ENCODE data around the gene LMAN2L.

Gene LMAN2L

GRCh38 chr2:96739633-96740428 is at the start of gene LMAN2L:
Gene LMAN2L, minus strand, starts transcription at chr2:96740064. Its CDS starts 24 bp downstream, at chr2:96740040.
- FAIRE-seq: peak; percentile 98

- FAIRE-seq: no peak
Measured at GRCh38 chr2:96789245-96789617, 49.4 kb upstream of the LMAN2L start.

GRCh38 chr2:96788442-96789244 is 48.8 kb upstream of the LMAN2L start:
- FAIRE-seq: no peak

- no peak for FAIRE-seq
Measured at GRCh38 chr2:96787411-96787810, 47.5 kb upstream of the LMAN2L start.

GRCh38 chr2:96783388-96783787 is 43.5 kb upstream of the LMAN2L start:
- FAIRE-seq: no peak

GRCh38 chr2:96775160-96775559 is 35.3 kb upstream of the LMAN2L start:
- FAIRE-seq: no peak

- no peak for FAIRE-seq
Measured at GRCh38 chr2:96773922-96774321, 34.1 kb upstream of the LMAN2L start.

- no peak for FAIRE-seq
Measured at GRCh38 chr2:96772903-96773671, 33.2 kb upstream of the LMAN2L start.

- FAIRE-seq: no peak
Measured at GRCh38 chr2:96771796-96772618, 32.1 kb upstream of the LMAN2L start.

GRCh38 chr2:96770442-96771202 is 30.8 kb upstream of the LMAN2L start:
- no peak for FAIRE-seq

GRCh38 chr2:96769814-96770213 is 29.9 kb upstream of the LMAN2L start:
- no peak for FAIRE-seq

- no peak for FAIRE-seq
Measured at GRCh38 chr2:96768083-96768561, 28.3 kb upstream of the LMAN2L start.

GRCh38 chr2:96767135-96767871 is 27.4 kb upstream of the LMAN2L start:
- no peak for FAIRE-seq

GRCh38 chr2:96764253-96764637 is 24.4 kb upstream of the LMAN2L start:
- FAIRE-seq: no peak

- FAIRE-seq: no peak
Measured at GRCh38 chr2:96763511-96764252, 23.8 kb upstream of the LMAN2L start.

GRCh38 chr2:96762529-96763311 is 22.9 kb upstream of the LMAN2L start:
- FAIRE-seq: no peak

GRCh38 chr2:96760986-96761832 is 21.3 kb upstream of the LMAN2L start:
- FAIRE-seq: no peak

All from A204.1 (cell line).